Measurements from ENCODE around the gene HLF.

GRCh38 chr17:55350825-55351205 is 86.1 kb downstream of the HLF start:
- TF ChIP-seq CTCF (IDR thresholded peaks at IDR 0.05): no peak
- no peak for TF ChIP-seq POLR2AphosphoS5 (IDR thresholded peaks at IDR 0.05)
